Activated CD4-positive, alpha-beta T cell treated with anti-CD3 and anti-CD28 coated beads for 36 hours (primary cell): ENCODE measurements around the gene C9orf50. TPM values are rescaled to one million over a fixed set of nuclear protein-coding genes. Genes with fewer than 3 reads are reported as not detected.
"Not testable (repeated sequence)": the region's sequence is repeated elsewhere in the genome, so short reads cannot be mapped to it uniquely, and the experiment has no call there.

Experiments used
- ATAC-seq: fragments of 200-7000 bp; cut with Tn5 transposase; one replicate; pipeline ENCODE4 v1.10.0; 2021; ENCODE audit warnings: mild to moderate bottlenecking, moderate library complexity
- CTCF ChIA-PET: fragments of 350-600 bp; sonication (Branson Sonifier 250); formaldehyde crosslinking; loops from one replicate; lab custom pipeline; 2021; ENCODE audit warnings: antibody characterized with exemption; lab: Charles Lee
- POLR2A ChIA-PET: fragments of 350-600 bp; sonication (Branson Sonifier 250); formaldehyde crosslinking; loops from one replicate; lab custom pipeline; 2021; ENCODE audit warnings: antibody characterized with exemption, inconsistent platforms; lab: Charles Lee
- DNase-seq: peaks from one replicate; pipeline ENCODE4 v3.0.0-alpha.2; 2020
- H3K27ac Mint-ChIP-seq: one replicate; pipeline ENCODE4 v1.8.0; 2021; ENCODE audit warnings: mixed read lengths
- H3K27me3 Mint-ChIP-seq: one replicate; pipeline ENCODE4 v1.8.0; 2021; ENCODE audit warnings: mixed read lengths
- H3K36me3 Mint-ChIP-seq: one replicate; pipeline ENCODE4 v1.8.0; 2021; ENCODE audit warnings: low read depth, mixed read lengths
- H3K4me1 Mint-ChIP-seq: one replicate; pipeline ENCODE4 v1.8.0; 2021; ENCODE audit warnings: mixed read lengths
- H3K4me3 Mint-ChIP-seq: one replicate; pipeline ENCODE4 v1.8.0; 2021; ENCODE audit warnings: mild to moderate bottlenecking, moderate library complexity, mixed read lengths
- H3K9me3 Mint-ChIP-seq: one replicate; pipeline ENCODE4 v1.8.0; 2021; ENCODE audit warnings: low read depth, mixed read lengths
- intact Hi-C, 2 experiments: fragments of 100-400 bp; cut with DNase I in 1 of 2; cut with micrococcal nuclease in 1 of 2; formaldehyde crosslinking; loops; one replicate each; pipeline versions ENCODE4 v1.14.2 to v1.15.1; 2022 to 2024; cut with DNase I, micrococcal nuclease
- total RNA-seq, 2 experiments: library from RNA; stranded (reverse); gene quantifications; one replicate each; pipeline ENCODE4 v1.2.3, GENCODE V29; 2021

C9orf50 gene
- total RNA-seq, 2 experiments from 2014 or later: not detected

DNA sequence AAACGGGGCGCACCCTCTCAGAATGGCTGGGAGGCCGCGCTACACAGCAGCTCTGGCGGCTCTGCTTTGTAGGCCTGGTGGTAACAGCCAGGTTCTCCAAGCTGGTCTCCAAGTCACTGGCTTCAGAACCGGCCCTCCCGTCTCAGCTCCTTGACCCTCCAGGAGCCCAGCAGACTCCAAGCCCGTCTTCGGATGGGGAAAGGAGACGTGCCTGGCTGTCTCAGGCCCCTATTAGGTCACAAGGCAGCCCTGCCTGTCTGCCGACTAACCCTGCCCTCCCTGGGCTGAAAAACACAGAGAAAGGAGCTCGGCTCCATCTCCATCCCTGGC is 18.8 kb upstream of the C9orf50 start:
- POLR2A ChIA-PET: interaction anchor here (0.6 to 0.7 kb wide), 2 partner anchors 14 to 106 kb away, joined by 4 read pairs; partner anchors contain the start of gene NTMT1
- Mint-ChIP-seq H3K27ac (no peak overlapping the region), H3K9me3 (no peaks in the 10 kb centered on the region), H3K4me1 (peaks cover 18% of the 10 kb centered on the region), H3K36me3 (peaks cover 15% of the 10 kb centered on the region), H3K27me3 (no peaks in the 10 kb centered on the region), H3K4me3 (peak overlapping the region; percentile 87)
- intact Hi-C loops: loop anchor here (5.0 to 10.0 kb wide), 3 partner anchors 85 to 415 kb away; partner anchors contain the start of gene GPR107 (in 1 of the 2)
- DNase-seq: no peak
- CTCF ChIA-PET: interaction anchor here (0.6 to 2.4 kb wide), 9 partner anchors 9 to 1390 kb away, joined by 3 to 15 read pairs (median 3); partner anchors contain the start of gene NTMT1
- no peak for ATAC-seq

DNA sequence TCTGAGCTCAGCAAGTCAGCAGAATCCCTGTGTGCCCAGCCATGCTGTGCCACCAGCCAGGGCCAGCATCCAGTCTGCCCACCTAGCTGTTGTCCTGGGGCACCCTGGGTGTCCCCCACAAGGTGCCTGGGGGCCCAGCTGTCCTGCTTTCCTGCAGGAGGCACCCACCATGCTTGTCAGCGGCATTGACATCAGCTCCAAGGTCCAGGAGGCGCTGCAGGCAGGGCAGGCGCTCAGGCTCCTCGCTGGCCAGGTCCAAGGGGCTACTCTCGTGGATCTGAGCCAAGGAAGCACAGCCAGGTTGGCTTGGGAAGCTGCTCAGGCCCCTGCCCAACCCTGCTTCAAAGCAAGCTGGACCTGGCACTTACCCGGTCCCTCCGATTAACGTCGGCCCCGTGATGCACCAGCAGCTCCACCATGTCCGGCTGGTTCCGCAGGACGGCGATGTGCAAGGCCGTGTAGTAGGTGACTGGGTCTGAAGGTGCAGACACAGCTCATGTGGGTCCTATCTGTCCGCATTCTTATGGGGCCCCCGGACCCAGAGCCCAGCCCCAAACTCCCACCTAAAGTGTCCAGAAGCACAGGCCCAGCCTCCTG is 18.2 kb upstream of the C9orf50 start:
- Mint-ChIP-seq H3K4me3 (no peak overlapping the region), H3K36me3 (peaks cover 15% of the 10 kb centered on the region), H3K27ac (no peak overlapping the region), H3K27me3 (no peaks in the 10 kb centered on the region), H3K4me1 (peaks cover 18% of the 10 kb centered on the region), H3K9me3 (no peaks in the 10 kb centered on the region)
- ChIA-PET CTCF (interaction anchor here (0.5 to 2.4 kb wide), 12 partner anchors 9 to 507 kb away, joined by 3 to 15 read pairs (median 3); partner anchors contain the start of gene NTMT1), POLR2A (interaction anchor here (0.6 kb wide), 1 partner anchor 107 kb away, joined by 4 read pairs; no protein-coding TSS in a partner anchor)
- intact Hi-C loops: no loop called here
- DNase-seq: no peak
- ATAC-seq: no peak

DNA sequence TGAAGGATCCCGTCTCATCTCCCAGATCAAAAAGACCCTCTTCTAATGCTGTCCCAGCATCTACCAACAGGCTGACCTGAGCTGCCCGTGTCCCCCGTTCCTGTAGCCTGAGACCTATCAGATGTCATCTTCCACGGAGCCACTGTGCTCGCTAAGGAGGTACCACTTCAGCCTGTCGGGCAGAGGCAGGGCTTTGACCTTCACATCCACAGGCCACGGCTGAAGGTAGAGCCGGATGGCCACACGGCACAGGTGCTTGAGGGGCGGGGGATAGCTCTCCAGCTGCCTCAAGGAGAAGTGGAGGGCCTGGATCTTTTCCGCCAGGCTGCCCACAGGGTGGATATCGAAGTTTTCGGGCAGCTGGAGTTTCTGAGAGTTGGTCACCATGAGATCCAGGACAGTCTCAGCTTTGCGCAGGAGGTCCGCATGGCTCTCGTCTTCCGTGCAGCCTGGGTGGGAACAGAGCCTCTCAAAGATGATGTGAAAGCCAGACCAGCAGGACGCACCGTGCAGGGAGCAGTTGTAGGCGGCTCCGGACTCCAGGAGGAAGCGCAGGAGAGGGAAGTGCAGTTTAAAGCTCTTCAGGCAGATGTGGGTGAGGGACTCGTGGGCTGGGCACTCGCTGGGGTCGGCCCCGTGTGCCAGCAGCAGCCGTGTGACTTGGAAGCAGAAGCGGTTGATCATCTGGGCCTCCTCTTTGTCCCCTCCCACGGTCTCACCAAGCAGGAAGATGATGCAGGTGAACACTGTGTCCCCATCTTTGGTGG is 17.0 kb upstream of the C9orf50 start:
- H3K27me3 Mint-ChIP-seq: no peaks in the 10 kb centered on the region
- intact Hi-C loops: no loop called here
- H3K4me1 Mint-ChIP-seq: peaks cover 18% of the 10 kb centered on the region
- POLR2A ChIA-PET: interaction anchor here (2.0 kb wide), 1 partner anchor 11 kb away, joined by 5 read pairs; no protein-coding TSS in a partner anchor
- H3K9me3 Mint-ChIP-seq: no peaks in the 10 kb centered on the region
- no peak for DNase-seq
- H3K36me3 Mint-ChIP-seq: peaks cover 17% of the 10 kb centered on the region
- no peak overlapping the region for H3K4me3 Mint-ChIP-seq
- CTCF ChIA-PET: interaction anchor here (0.6 kb wide), 1 partner anchor 316 kb away, joined by 3 read pairs; no protein-coding TSS in a partner anchor
- no peak overlapping the region for H3K27ac Mint-ChIP-seq
- ATAC-seq: no peak

DNA sequence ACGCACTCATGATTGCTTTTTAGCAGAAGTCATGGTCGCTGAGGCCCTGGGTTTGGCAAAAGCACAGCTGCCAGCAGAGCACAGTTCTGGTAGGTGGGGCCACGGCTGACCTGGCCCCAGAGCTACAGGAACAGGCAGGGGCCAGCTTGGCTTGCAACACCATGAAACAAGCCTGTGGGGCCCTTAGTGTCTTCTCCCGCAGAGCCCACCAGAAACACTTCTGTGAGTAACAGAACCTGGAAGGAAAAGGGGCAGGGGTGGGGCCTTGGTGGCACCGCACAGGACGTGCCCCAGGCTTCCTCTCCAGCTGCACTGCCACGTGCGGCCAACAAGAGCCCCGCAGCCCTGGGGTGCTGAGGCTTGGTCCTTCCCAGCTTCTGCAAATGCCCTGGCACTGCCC is 16.2 kb upstream of the C9orf50 start:
- POLR2A ChIA-PET: interaction anchor here (2.0 kb wide), 1 partner anchor 10 kb away, joined by 5 read pairs; no protein-coding TSS in a partner anchor
- intact Hi-C loops: no loop called here
- ATAC-seq (no peak), DNase-seq (no peak)
- Mint-ChIP-seq H3K36me3 (peaks cover 23% of the 10 kb centered on the region), H3K27me3 (no peaks in the 10 kb centered on the region), H3K27ac (no peak overlapping the region), H3K9me3 (no peaks in the 10 kb centered on the region), H3K4me3 (no peak overlapping the region), H3K4me1 (peaks cover 24% of the 10 kb centered on the region)
- CTCF ChIA-PET: interaction anchor here (0.6 to 1.4 kb wide), 2 partner anchors 315 to 523 kb away, joined by 3 to 7 read pairs; no protein-coding TSS in a partner anchor

DNA sequence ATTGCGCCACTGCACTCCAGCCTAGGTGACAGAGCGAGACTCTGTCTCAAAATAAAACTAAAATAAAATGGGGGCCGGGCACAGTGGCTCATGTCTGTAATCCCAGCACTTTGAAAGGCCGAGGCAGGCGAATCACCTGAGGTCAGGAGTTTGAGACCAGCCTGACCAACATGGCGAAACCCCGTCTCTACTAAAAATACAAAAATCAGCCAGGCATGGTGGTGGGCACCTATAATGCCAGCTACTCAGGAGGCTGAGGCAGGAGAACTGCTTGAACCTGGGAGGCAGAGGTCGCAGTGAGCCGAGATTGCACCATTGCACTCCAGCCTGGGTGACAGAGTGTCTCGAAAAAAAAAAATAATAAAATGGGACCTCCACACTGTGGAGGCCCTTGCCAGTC is 15.4 kb upstream of the C9orf50 start:
- CTCF ChIA-PET: interaction anchor here (0.9 to 1.4 kb wide), 2 partner anchors 12 to 522 kb away, joined by 3 to 7 read pairs; no protein-coding TSS in a partner anchor
- peaks cover 29% of the 10 kb centered on the region for H3K36me3 Mint-ChIP-seq
- peaks cover 31% of the 10 kb centered on the region for H3K4me1 Mint-ChIP-seq
- ATAC-seq, intact Hi-C loops, H3K27ac Mint-ChIP-seq, H3K27me3 Mint-ChIP-seq, H3K9me3 Mint-ChIP-seq, H3K4me3 Mint-ChIP-seq, DNase-seq: not testable (repeated sequence)
- POLR2A ChIA-PET: interaction anchor here (0.6 kb wide), 1 partner anchor 590 kb away, joined by 4 read pairs; no protein-coding TSS in a partner anchor

DNA sequence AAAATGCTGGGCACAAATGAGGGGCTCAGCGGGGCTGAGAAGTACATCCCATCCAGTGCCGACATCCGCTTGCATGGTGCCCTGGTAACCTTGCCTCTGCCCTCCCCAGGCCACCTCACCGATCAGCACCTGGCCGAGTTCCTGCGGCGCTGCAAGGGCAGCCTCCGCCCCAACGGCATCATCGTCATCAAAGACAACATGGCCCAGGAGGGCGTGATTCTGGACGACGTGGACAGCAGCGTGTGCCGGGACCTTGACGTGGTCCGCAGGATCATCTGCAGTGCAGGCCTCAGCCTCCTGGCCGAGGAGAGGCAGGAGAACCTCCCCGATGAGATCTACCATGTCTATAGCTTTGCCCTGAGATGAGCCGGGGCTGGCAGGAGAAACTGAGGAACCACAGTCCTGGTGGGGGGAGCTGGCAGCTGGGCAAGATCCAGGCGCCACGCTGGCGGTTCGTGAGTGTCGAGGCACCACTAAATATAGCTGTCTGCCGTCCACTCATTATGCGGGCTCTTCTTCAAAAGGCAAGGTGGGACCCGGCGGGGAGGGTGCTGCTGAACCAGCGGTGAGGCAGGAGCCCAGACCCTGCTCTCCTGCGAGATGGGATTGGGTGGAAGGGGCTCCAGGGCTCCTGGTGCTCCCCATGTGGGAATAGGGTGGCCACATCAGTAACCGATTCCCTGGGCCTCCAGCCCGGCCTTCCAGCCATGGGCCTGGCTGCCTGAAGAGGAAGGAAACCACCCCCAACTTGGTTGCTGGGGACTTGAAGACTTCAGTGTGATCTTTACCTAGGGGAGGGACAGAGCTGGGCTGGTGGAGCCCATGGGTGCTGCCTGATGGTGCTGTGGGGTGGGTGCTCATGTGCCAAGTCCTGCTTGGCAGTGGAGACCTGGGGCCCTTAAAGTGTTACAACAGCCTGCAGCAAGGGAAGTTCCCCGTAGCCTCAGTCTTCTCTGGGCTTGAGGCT is 14.5 kb upstream of the C9orf50 start:
- ChIA-PET CTCF (interaction anchor here (0.9 to 1.2 kb wide), 2 partner anchors 10 to 11 kb away, joined by 3 to 4 read pairs; no protein-coding TSS in a partner anchor), POLR2A (interaction anchor here (0.7 kb wide), 1 partner anchor 9 kb away, joined by 3 read pairs; the partner anchor contains the start of gene NTMT1)
- no peak overlapping the region for H3K27ac Mint-ChIP-seq
- no peak overlapping the region for H3K4me3 Mint-ChIP-seq
- no peaks in the 10 kb centered on the region for H3K9me3 Mint-ChIP-seq
- peaks cover 29% of the 10 kb centered on the region for H3K36me3 Mint-ChIP-seq
- no peak for ATAC-seq
- no peak for DNase-seq
- no peaks in the 10 kb centered on the region for H3K27me3 Mint-ChIP-seq
- peaks cover 32% of the 10 kb centered on the region for H3K4me1 Mint-ChIP-seq
- intact Hi-C loops: no loop called here

DNA sequence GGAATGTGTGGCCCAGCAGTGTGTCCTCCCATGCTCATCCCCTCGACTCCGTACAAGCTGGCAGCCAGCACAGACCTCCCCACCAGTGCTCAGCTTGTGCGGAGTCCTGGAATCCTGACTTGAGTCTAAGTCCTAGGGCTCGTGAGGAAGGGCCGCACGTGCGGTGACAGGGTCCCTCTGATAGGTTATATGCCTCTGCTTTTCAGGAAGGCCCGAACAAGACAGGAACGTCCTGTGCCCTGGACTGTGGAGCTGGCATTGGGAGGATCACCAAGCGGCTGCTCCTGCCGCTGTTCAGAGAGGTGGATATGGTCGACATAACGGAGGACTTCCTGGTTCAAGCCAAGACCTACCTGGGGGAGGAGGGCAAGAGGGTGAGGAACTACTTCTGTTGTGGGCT is 12.9 kb upstream of the C9orf50 start:
- H3K4me3 Mint-ChIP-seq: no peak overlapping the region
- peaks cover 39% of the 10 kb centered on the region for H3K4me1 Mint-ChIP-seq
- H3K27me3 Mint-ChIP-seq: no peaks in the 10 kb centered on the region
- no peaks in the 10 kb centered on the region for H3K9me3 Mint-ChIP-seq
- ATAC-seq: no peak
- no peak for DNase-seq
- peak overlapping the region; percentile 2 for H3K27ac Mint-ChIP-seq
- intact Hi-C loops: no loop called here
- POLR2A ChIA-PET: no interaction called here
- CTCF ChIA-PET: interaction anchor here (0.5 to 1.2 kb wide), 3 partner anchors 9 to 13 kb away, joined by 3 to 4 read pairs (median 3); partner anchors contain the start of gene C9orf50
- peaks cover 31% of the 10 kb centered on the region for H3K36me3 Mint-ChIP-seq

DNA sequence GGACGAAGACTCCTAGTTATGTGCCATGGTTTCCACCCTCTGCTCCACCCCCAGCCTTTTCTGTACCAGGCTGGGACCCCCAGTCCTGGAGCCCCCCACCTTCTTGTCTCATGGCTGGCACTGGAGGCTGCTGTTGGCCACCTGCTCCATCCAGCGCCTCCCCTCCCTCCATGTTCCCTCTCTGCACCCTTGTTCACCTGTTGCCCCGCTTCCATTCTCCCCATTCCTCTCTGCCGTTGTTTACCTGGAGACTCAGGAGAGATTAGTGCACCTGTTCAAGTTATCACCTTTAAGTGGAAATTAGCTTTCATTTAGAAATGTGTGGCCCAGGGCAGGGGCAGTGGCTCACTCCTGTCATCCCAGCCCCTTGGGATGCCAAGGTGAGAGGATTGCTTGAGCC is 12.3 kb upstream of the C9orf50 start:
- peaks cover 32% of the 10 kb centered on the region for H3K36me3 Mint-ChIP-seq
- ATAC-seq (no peak), DNase-seq (no peak)
- ChIA-PET CTCF (interaction anchor here (0.6 to 0.7 kb wide), 3 partner anchors 8 to 151 kb away, joined by 3 read pairs; partner anchors contain the start of gene C9orf50), POLR2A (no interaction called here)
- no peaks in the 10 kb centered on the region for H3K9me3 Mint-ChIP-seq
- intact Hi-C loops: no loop called here
- no peak overlapping the region for H3K27ac Mint-ChIP-seq
- H3K4me1 Mint-ChIP-seq: peaks cover 43% of the 10 kb centered on the region
- no peak overlapping the region for H3K4me3 Mint-ChIP-seq
- no peaks in the 10 kb centered on the region for H3K27me3 Mint-ChIP-seq

DNA sequence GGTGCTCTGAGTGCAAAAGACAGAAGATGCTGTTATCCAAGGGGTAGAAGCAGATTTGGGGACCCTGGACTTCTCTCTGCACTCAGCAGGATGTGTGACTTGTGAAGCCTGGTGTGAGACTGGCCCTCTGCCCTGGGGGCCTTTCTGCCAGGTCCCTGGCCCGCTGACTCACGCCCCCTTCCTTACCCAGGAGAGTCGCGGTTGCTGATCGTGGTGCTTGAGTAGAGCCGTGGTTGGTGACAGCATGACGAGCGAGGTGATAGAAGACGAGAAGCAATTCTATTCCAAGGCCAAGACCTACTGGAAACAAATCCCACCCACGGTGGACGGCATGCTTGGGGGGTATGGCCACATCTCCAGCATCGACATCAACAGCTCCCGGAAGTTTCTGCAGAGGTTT is 11.6 kb upstream of the C9orf50 start:
- Mint-ChIP-seq H3K27me3 (no peaks in the 10 kb centered on the region), H3K4me1 (peaks cover 46% of the 10 kb centered on the region), H3K4me3 (no peak overlapping the region), H3K27ac (peak overlapping the region; percentile 75), H3K9me3 (no peaks in the 10 kb centered on the region), H3K36me3 (peaks cover 30% of the 10 kb centered on the region)
- intact Hi-C loops: no loop called here
- DNase-seq: no peak
- POLR2A ChIA-PET: no interaction called here
- CTCF ChIA-PET: no interaction called here
- ATAC-seq: no peak

DNA sequence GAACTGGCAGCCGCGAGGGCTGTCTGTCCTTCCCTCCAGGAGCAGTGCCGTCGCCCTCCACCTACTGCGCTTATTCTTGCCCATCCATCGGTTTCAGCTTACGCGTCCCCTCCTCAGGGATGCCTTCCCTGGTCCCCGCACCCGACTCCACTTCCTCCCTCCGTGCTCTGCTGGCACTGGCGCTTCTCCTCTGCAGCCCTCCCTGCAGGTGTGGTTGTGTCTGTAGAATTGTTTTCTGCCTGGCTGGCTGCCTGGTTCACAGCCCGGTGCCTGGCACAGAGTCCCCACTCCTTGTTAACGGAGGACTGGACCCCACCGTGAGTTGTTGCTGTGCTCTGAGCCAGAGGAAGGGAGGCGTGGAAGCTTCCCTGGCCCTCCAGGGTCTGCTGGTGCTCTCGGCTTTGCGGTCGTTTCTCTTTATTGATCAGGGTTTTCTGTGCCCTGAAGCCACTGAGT is 10.8 kb upstream of the C9orf50 start:
- Mint-ChIP-seq H3K9me3 (no peaks in the 10 kb centered on the region), H3K27ac (peak overlapping the region; percentile 49), H3K27me3 (no peaks in the 10 kb centered on the region), H3K4me1 (peaks cover 51% of the 10 kb centered on the region), H3K36me3 (peaks cover 36% of the 10 kb centered on the region), H3K4me3 (no peak overlapping the region)
- ATAC-seq (no peak), DNase-seq (no peak)
- ChIA-PET POLR2A (no interaction called here), CTCF (interaction anchor here (1.9 to 2.6 kb wide), 2 partner anchors 9 to 12 kb away, joined by 8 to 12 read pairs; no protein-coding TSS in a partner anchor)
- intact Hi-C loops: no loop called here
